ENCODE results near the gene BRI3BP.
"Not testable (repeated sequence)": the region's sequence is repeated elsewhere in the genome, so short reads cannot be mapped to it uniquely, and the experiment has no call there.

Gene BRI3BP

GRCh38 chr12:125021771-125022170 is 28.3 kb downstream of the BRI3BP start:
- DNase-seq (ENCODE audit: low read depth, low spot score), result no peak

- no peak for DNase-seq (ENCODE audit: low read depth, low spot score)
Observed at GRCh38 chr12:125023065-125023464, 29.6 kb downstream of the BRI3BP start.

GRCh38 chr12:125024949-125025563 is 31.6 kb downstream of the BRI3BP start:
- DNase-seq (ENCODE audit: low read depth, low spot score), result no peak

- no peak for DNase-seq (ENCODE audit: low read depth, low spot score)
Observed at GRCh38 chr12:125025606-125026235, 32.3 kb downstream of the BRI3BP start.

GRCh38 chr12:125028106-125028505 is 34.7 kb downstream of the BRI3BP start:
- no peak for DNase-seq (ENCODE audit: low read depth, low spot score)

GRCh38 chr12:125029761-125030358 is 36.4 kb downstream of the BRI3BP start:
- DNase-seq (ENCODE audit: low read depth, low spot score), result no peak

- DNase-seq (ENCODE audit: low read depth, low spot score), result not testable (repeated sequence)
Observed at GRCh38 chr12:125031471-125031870, 38.0 kb downstream of the BRI3BP start.

- DNase-seq (ENCODE audit: low read depth, low spot score), result no peak
Observed at GRCh38 chr12:125032466-125033152, 39.2 kb downstream of the BRI3BP start.

- no peak for DNase-seq (ENCODE audit: low read depth, low spot score)
Observed at GRCh38 chr12:125033288-125033687, 39.8 kb downstream of the BRI3BP start.

- DNase-seq (ENCODE audit: low read depth, low spot score), result no peak
Observed at GRCh38 chr12:125038976-125039625, 45.7 kb downstream of the BRI3BP start.

- DNase-seq (ENCODE audit: low read depth, low spot score), result peak; percentile 18
Observed at GRCh38 chr12:125049093-125049458, 55.6 kb downstream of the BRI3BP start.

GRCh38 chr12:125050446-125050845 is 57.0 kb downstream of the BRI3BP start:
- no peak for DNase-seq (ENCODE audit: low read depth, low spot score)

GRCh38 chr12:125050868-125051267 is 57.4 kb downstream of the BRI3BP start:
- no peak for DNase-seq (ENCODE audit: low read depth, low spot score)

GRCh38 chr12:125053821-125054220 is 60.4 kb downstream of the BRI3BP start:
- peak; percentile 88 for DNase-seq (ENCODE audit: low read depth, low spot score)

GRCh38 chr12:125055591-125055990 is 62.1 kb downstream of the BRI3BP start:
- DNase-seq (ENCODE audit: low read depth, low spot score), result no peak

GRCh38 chr12:125056306-125056705 is 62.9 kb downstream of the BRI3BP start:
- DNase-seq (ENCODE audit: low read depth, low spot score), result no peak

- no peak for DNase-seq (ENCODE audit: low read depth, low spot score)
Observed at GRCh38 chr12:125057708-125058107, 64.3 kb downstream of the BRI3BP start.

- DNase-seq (ENCODE audit: low read depth, low spot score), result no peak
Observed at GRCh38 chr12:125061229-125061628, 67.8 kb downstream of the BRI3BP start.

GRCh38 chr12:125063522-125063921 is 70.1 kb downstream of the BRI3BP start:
- not testable (repeated sequence) for DNase-seq (ENCODE audit: low read depth, low spot score)

GRCh38 chr12:125064492-125064891 is 71.0 kb downstream of the BRI3BP start:
- no peak for DNase-seq (ENCODE audit: low read depth, low spot score)

GRCh38 chr12:125065021-125065918 is 71.8 kb downstream of the BRI3BP start, which contains the start of gene AACS:
Gene AACS (plus strand): TSS chr12:125065435. CDS start chr12:125065585, 150 bp downstream.
- no peak for DNase-seq (ENCODE audit: low read depth, low spot score)
